Dendritic cell treated with granulocyte-macrophage colony-stimulating factor and Interleukin-4, amounts not matched to agents 40 ng/mL and 50 ng/mL, for 4 days (primary cell): ENCODE measurements around the gene ARRDC3.

Experiments used
- H3K27ac Mint-ChIP-seq: one replicate; pipeline ENCODE4 v1.8.0; 2022; ENCODE audit warnings: mild to moderate bottlenecking, mixed read lengths
- H3K27me3 Mint-ChIP-seq: one replicate; pipeline ENCODE4 v1.8.0; 2022; ENCODE audit warnings: mild to moderate bottlenecking, mixed read lengths
- H3K36me3 Mint-ChIP-seq: one replicate; pipeline ENCODE4 v1.8.0; 2022; ENCODE audit warnings: low read depth, mixed read lengths
- H3K4me1 Mint-ChIP-seq: one replicate; pipeline ENCODE4 v1.8.0; 2022; ENCODE audit warnings: low read depth, mixed read lengths
- H3K4me3 Mint-ChIP-seq: one replicate; pipeline ENCODE4 v1.8.0; 2022; ENCODE audit warnings: mild to moderate bottlenecking, moderate library complexity, mixed read lengths
- H3K9me3 Mint-ChIP-seq: one replicate; pipeline ENCODE4 v1.8.0; 2022; ENCODE audit warnings: mixed read lengths
- intact Hi-C: fragments of 100-400 bp; cut with micrococcal nuclease; formaldehyde crosslinking; loops from one replicate; pipeline ENCODE4 v1.15.0; 2022

ARRDC3 gene, protein sequence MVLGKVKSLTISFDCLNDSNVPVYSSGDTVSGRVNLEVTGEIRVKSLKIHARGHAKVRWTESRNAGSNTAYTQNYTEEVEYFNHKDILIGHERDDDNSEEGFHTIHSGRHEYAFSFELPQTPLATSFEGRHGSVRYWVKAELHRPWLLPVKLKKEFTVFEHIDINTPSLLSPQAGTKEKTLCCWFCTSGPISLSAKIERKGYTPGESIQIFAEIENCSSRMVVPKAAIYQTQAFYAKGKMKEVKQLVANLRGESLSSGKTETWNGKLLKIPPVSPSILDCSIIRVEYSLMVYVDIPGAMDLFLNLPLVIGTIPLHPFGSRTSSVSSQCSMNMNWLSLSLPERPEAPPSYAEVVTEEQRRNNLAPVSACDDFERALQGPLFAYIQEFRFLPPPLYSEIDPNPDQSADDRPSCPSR

DNA sequence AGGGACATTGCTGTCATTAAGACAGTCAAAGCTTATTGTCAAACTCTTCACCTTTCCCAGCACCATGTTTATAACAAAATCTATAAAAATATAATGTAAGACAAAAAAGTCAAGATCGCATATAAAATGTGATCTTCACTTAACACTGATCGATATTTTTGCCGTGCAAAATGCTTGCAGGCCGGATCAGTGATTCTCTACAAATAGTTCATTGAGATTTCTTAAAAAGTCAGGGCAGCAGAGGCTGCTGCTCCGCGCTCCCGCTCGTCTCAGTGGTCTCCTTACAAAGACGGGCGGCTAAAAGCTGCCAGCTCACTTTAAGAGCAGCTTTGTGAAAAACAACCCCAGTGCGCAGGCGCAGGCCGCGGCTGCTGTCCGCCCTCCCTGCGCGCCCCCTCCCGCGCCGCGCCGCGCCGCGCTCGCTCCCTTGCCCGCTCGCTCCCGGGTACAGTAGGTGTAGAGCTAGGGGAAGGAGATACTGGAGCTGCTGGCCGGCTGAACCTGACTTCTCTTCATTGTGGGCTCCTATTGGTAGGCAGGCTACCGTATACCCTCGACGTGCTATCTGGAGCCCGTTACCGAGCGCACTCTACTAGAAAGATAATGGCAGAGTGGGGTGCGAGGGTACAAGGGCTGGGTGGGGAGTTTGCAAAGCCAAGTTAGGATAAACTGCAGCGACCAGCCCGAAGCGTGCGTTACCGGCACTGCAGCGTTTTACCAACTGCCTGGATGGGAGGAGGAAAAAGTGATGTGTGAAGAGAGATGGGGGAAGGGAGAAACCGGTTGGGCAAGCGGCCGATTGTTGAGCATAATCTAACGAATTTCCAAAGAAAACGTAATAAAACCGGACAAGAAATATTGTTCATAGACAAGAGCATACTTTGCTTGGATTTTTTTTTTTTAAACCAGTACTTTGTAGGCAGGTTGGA lies at the start of gene ARRDC3:
TSS of gene ARRDC3 (minus strand) at position 291 of the 929 bp plus-strand sequence. CDS start at position 66, 225 bp downstream.
- H3K36me3 Mint-ChIP-seq: peaks cover 33% of the 10 kb centered on the region
- peaks cover 15% of the 10 kb centered on the region for H3K4me1 Mint-ChIP-seq
- peak within 1 kb of the TSS; percentile 98 for H3K27ac Mint-ChIP-seq
- H3K4me3 Mint-ChIP-seq: peak within 1 kb of the TSS; percentile 94
- H3K9me3 Mint-ChIP-seq: no peaks in the 10 kb centered on the region
- intact Hi-C loops: loop anchor here (5.0 to 10.0 kb wide), 4 partner anchors 168 to 448 kb away; no protein-coding TSS in a partner anchor
- H3K27me3 Mint-ChIP-seq: no peaks in the 10 kb centered on the region

DNA sequence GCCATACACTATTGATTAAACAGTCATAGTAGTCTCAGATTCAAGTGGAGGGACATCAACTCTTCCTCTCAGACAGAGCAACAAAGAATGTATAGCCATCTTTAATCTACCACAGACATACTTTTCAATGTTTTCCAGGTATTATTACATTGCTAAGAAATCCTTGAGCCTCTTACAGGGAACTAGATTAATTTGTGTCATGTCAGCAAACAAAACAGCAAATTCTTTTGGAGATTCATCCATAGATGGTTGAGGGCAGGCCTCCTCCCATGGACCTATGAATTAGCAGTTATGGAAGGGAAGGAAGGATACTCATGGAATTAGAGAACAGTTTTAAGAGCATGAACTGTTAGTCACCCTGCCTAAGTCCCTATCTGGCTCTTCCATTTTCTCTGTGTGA lies 47.8 kb upstream of the ARRDC3 start:
- H3K9me3 Mint-ChIP-seq: peaks cover 28% of the 10 kb centered on the region
- peaks cover 13% of the 10 kb centered on the region for H3K36me3 Mint-ChIP-seq
- no peaks in the 10 kb centered on the region for H3K4me1 Mint-ChIP-seq
- H3K27me3 Mint-ChIP-seq: no peaks in the 10 kb centered on the region
- no peak overlapping the region for H3K27ac Mint-ChIP-seq
- no peak overlapping the region for H3K4me3 Mint-ChIP-seq
- intact Hi-C loops: no loop called here

DNA sequence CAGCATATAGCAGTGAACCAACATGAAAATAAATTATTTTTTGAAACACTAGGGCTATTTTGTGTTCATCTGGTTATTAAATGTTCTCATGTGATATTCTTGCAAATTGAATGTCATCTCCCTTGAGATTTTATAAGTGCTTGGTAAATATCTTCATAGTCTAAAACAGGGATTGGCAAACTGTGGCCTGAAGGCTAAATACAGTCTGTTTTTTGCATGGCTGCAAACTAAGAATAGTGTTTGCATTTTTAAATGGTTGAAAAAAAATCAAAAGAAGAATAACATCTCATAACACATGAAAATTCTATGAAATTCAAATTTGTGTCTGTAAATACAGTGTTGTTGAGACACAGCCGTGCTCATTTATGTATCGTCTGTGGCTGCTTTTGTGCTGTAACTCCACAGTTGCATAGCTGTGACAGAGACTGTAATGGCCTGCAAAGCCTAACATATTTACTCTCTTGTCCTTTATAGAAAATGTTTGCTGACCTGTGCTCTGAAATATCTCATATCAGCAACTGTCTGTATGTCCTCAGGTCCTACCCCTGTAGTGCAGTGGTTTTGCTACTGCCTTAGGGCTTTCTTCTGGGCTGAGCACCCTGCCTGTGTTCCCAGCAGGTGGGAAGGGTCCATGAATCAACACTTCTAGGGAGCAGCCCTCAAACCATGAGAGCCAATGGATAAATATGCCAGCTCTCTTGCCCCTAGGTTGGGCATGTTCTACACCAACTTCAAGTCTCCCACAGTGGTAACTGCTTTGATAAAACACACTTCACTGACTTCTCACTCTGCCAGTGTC lies 41.7 kb upstream of the ARRDC3 start:
- Mint-ChIP-seq H3K4me1 (no peaks in the 10 kb centered on the region), H3K36me3 (peaks cover 13% of the 10 kb centered on the region), H3K9me3 (peaks cover 23% of the 10 kb centered on the region), H3K4me3 (no peak overlapping the region), H3K27me3 (no peaks in the 10 kb centered on the region), H3K27ac (no peak overlapping the region)
- intact Hi-C loops: no loop called here

DNA sequence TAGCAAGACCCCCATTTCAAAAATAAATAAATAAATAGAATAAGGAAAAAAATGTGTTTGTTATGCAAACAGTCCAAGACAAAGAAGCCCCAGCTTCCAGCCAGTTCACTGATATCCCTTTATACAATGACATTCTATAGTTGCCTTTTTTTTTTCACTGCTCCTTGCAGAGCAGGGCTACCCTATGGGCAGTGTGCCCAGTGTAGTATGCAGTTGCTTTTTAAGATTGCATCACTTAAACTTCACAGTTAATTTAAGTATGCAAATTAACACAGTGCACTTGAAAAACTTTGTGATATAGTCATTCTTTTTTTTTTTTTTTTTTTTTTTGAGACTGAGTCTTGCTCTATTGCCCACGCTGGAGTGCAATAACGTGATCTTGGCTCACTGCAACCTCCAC lies 40.8 kb upstream of the ARRDC3 start:
- Mint-ChIP-seq H3K27me3 (no peaks in the 10 kb centered on the region), H3K9me3 (peaks cover 13% of the 10 kb centered on the region), H3K4me3 (no peak overlapping the region), H3K4me1 (no peaks in the 10 kb centered on the region), H3K27ac (no peak overlapping the region), H3K36me3 (peaks cover 8% of the 10 kb centered on the region)
- intact Hi-C loops: no loop called here

DNA sequence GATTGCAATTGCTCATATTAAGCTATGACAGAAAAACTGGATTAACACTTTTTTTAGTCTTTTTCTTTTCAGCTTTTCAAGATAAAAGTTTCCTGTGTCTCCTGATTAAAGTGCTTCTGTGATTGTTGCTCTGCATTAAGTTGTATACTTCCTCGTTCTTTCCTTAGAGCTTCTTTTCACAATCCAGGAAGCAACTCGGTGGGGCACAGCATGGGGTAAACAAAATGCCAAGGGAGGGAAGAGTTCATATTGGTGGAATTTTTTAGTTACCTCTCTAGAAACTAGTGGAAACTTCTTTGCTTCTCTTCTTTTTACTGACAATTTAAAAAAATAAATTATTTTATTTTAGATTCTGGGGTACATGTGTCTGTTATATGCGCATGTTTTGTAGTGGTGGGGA lies 37.8 kb upstream of the ARRDC3 start:
- H3K27me3 Mint-ChIP-seq: no peaks in the 10 kb centered on the region
- H3K4me1 Mint-ChIP-seq: peaks cover 4% of the 10 kb centered on the region
- no peaks in the 10 kb centered on the region for H3K36me3 Mint-ChIP-seq
- H3K27ac Mint-ChIP-seq: no peak overlapping the region
- intact Hi-C loops: no loop called here
- H3K4me3 Mint-ChIP-seq: no peak overlapping the region
- H3K9me3 Mint-ChIP-seq: no peaks in the 10 kb centered on the region

DNA sequence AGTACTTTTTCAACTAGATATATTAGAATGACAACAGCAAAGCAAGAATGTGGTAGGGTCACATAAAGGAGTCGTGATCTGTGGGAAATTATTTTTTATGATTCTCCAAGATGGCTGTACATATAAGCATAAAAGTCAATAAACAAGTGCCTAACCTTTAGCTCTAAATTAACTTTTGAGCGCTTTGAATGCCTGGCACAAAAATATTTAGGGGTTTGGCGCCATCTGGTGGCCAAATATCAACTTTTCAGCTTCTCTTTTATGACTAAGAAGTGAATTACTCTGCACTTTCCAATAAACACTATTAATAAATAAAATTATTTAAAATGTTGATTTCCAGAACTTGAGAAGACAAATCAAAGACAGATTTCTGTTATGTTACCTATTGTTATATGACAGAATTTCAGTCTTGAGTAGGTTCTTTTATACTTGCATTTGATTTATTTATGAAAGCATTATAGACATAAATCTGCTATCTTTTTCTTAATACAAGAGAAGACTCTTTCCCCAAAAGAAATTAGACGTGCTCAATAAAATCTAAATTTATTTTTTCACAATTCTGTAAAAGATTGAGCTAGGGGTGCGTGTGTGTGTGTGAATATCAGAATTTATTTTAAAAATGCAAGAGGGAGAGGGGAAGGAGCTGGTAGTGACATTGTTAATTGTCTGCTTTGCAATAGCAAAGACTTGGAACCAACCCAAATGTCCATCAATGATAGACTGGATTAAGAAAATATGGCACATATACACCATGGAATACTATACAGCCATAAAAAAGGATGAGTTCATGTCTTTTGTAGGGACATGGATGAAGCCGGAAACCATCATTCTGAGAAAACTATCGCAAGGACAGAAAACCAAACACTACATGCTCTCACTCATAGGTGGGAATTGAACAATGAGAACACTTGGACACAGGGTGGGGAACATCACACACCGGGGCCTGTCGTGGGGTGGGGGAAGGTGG lies 36.7 kb upstream of the ARRDC3 start:
- Mint-ChIP-seq H3K4me3 (no peak overlapping the region), H3K36me3 (no peaks in the 10 kb centered on the region), H3K4me1 (peaks cover 4% of the 10 kb centered on the region), H3K27me3 (no peaks in the 10 kb centered on the region), H3K9me3 (no peaks in the 10 kb centered on the region), H3K27ac (no peak overlapping the region)
- intact Hi-C loops: loop anchor here (1.0 to 5.0 kb wide), 5 partner anchors 35 to 618 kb away; no protein-coding TSS in a partner anchor

DNA sequence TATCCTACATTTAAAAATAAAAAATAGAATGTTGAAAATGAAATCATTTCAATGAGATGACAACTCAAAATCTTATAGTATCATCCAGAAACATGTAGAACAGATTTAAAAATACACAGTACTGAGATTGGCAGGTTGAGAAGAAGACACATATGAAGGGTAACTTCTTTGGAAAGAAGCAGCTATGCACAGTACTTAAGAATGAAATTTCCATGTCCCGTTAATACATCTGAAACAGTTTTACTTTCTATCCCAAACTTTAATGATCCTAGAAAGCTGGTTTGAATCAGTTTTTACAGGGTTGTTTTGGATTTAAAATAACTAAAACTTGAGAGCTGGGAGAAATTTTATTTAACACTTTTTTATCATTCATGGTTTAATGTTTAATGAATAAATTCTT lies 36.0 kb upstream of the ARRDC3 start:
- Mint-ChIP-seq H3K27me3 (no peaks in the 10 kb centered on the region), H3K9me3 (no peaks in the 10 kb centered on the region), H3K27ac (no peak overlapping the region), H3K4me1 (peaks cover 4% of the 10 kb centered on the region), H3K4me3 (no peak overlapping the region), H3K36me3 (no peaks in the 10 kb centered on the region)
- intact Hi-C loops: loop anchor here (1.0 to 5.0 kb wide), 5 partner anchors 34 to 617 kb away; no protein-coding TSS in a partner anchor

DNA sequence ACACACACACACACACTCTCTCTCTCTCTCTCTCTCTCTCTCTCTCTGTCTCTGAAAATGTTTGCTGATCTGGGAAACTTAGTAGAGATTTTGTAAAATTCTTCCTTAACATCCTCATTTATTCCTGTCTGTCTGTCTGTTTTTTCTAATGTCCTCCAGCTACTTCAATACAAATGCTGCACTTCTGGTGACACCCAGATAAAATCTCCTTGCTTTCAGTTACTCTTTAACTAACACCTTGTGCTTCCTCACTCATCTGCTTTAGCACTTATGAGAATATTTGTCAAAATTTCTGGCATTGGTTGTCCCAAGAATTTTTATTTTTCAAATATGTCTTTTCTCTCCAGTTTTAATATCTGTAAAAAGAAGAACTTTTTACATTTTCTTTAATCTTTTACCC lies 35.0 kb upstream of the ARRDC3 start:
- H3K4me3 Mint-ChIP-seq: no peak overlapping the region
- no peaks in the 10 kb centered on the region for H3K36me3 Mint-ChIP-seq
- H3K27me3 Mint-ChIP-seq: no peaks in the 10 kb centered on the region
- peaks cover 4% of the 10 kb centered on the region for H3K4me1 Mint-ChIP-seq
- intact Hi-C loops: loop anchor here (2.0 to 5.0 kb wide), 2 partner anchors 33 to 616 kb away; no protein-coding TSS in a partner anchor
- no peak overlapping the region for H3K27ac Mint-ChIP-seq
- no peaks in the 10 kb centered on the region for H3K9me3 Mint-ChIP-seq

DNA sequence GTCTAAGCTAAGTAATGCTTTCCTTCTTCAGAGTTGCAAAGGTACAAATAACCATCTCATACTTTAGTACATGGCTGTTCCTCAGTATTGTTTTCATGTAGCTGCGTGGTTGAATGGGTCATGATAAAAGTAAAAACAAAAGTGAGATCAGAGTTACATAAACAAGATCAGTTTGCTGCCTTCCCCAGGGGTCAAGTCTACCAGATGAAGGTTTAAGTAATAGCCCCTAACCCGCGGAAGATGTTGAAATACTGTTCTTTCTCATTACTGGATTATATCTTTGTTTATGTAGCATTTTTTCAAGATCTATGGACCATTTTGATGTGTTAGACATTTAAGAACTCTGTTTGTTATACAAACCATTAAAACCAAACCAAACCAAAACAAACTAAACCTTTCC lies 34.1 kb upstream of the ARRDC3 start:
- no peak overlapping the region for H3K4me3 Mint-ChIP-seq
- H3K36me3 Mint-ChIP-seq: no peaks in the 10 kb centered on the region
- intact Hi-C loops: loop anchor here (5.0 kb wide), 1 partner anchor 615 kb away; no protein-coding TSS in a partner anchor
- no peak overlapping the region for H3K27ac Mint-ChIP-seq
- H3K4me1 Mint-ChIP-seq: peaks cover 4% of the 10 kb centered on the region
- no peaks in the 10 kb centered on the region for H3K27me3 Mint-ChIP-seq
- no peaks in the 10 kb centered on the region for H3K9me3 Mint-ChIP-seq

DNA sequence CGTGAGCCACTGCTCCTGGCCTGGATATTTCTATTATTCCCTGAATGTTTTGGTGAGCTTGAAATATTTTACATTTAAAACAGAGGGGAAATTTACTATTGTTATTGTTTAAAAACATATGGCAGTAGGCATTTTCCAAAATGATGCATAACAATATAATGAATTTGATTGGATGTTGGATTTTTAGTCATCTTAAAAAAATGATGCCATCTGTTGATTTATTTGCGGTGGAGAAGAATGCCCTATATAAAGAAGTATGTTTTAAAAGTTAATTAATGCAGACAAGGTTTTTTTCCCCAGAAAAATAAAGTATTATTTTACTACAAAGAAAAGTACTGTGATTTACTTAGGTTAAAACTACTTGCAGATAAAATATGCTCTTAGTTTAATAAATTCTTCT lies 33.4 kb upstream of the ARRDC3 start:
- H3K4me3 Mint-ChIP-seq: no peak overlapping the region
- intact Hi-C loops: loop anchor here (5.0 kb wide), 1 partner anchor 614 kb away; no protein-coding TSS in a partner anchor
- peaks cover 4% of the 10 kb centered on the region for H3K4me1 Mint-ChIP-seq
- no peak overlapping the region for H3K27ac Mint-ChIP-seq
- no peaks in the 10 kb centered on the region for H3K36me3 Mint-ChIP-seq
- no peaks in the 10 kb centered on the region for H3K9me3 Mint-ChIP-seq
- H3K27me3 Mint-ChIP-seq: no peaks in the 10 kb centered on the region

DNA sequence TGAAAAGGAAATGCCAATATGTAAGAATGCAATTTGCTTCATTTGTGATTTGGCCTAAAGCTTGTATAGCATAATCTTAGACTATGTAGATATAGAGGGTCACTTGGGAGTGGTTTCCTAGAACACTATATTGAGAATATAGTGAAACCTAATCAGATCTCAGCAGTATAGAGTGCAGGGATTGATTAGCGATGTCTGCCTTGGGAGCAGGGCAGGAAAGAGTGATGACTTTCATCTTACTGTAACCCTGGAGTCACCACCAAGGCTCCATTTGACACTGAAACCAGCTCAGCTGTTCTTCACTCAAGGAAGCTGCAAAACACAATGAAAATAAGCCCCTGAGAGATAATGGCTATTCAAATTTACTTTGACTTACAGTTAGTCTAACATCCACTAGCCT lies 26.2 kb upstream of the ARRDC3 start:
- no peaks in the 10 kb centered on the region for H3K36me3 Mint-ChIP-seq
- no peaks in the 10 kb centered on the region for H3K27me3 Mint-ChIP-seq
- no peak overlapping the region for H3K4me3 Mint-ChIP-seq
- intact Hi-C loops: no loop called here
- no peaks in the 10 kb centered on the region for H3K4me1 Mint-ChIP-seq
- no peaks in the 10 kb centered on the region for H3K9me3 Mint-ChIP-seq
- H3K27ac Mint-ChIP-seq: no peak overlapping the region

DNA sequence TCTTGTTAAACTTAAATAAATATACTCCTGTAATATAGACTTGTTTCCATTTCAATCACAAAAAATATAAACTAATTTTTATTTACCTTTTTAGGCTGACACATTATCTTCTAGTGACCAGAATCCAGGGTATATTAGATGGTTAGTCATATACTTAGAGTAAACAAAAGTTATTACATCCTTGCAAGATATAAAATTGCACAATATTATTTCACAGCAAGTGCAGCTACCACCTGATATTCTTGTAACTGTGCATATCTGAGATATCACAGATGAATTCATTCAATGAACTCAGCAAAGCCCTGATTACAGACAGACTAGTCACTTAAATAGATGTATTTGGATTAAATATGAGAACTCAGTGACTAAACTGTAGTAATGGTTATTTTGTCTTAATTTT lies 25.6 kb upstream of the ARRDC3 start:
- no peak overlapping the region for H3K27ac Mint-ChIP-seq
- no peak overlapping the region for H3K4me3 Mint-ChIP-seq
- intact Hi-C loops: no loop called here
- H3K36me3 Mint-ChIP-seq: no peaks in the 10 kb centered on the region
- H3K27me3 Mint-ChIP-seq: no peaks in the 10 kb centered on the region
- no peaks in the 10 kb centered on the region for H3K4me1 Mint-ChIP-seq
- H3K9me3 Mint-ChIP-seq: no peaks in the 10 kb centered on the region
